Common myeloid progenitor, CD34-positive (primary cell): Measurements from ENCODE around the gene LIN7B.

Experiments used
- CTCF ChIA-PET: fragments of 350-600 bp; sonication (Branson Sonifier 250); formaldehyde crosslinking; loops from one replicate; lab custom pipeline; 2021; ENCODE audit warnings: antibody characterized with exemption; lab: Charles Lee
- POLR2A ChIA-PET: fragments of 350-600 bp; sonication (Branson Sonifier 250); formaldehyde crosslinking; loops from one replicate; lab custom pipeline; 2021; ENCODE audit warnings: antibody characterized with exemption; lab: Charles Lee
- DNase-seq, 3 donors: peaks; one replicate each; pipeline versions ENCODE4 v3.0.0 to v3.0.0-alpha.2; 2013
- H3K27ac ChIP-seq, 2 experiments: 1 replicate in 1 of 2; 2 replicates in 1 of 2; pipeline ENCODE4 v1.7.0; 2013; ENCODE audit warnings: inconsistent platforms in 2 of 2, low read length in 2 of 2, mild to moderate bottlenecking in 2 of 2, low read depth in 1 of 2, moderate library complexity in 1 of 2; ENCODE audit not compliant: severe bottlenecking in 2 of 2, insufficient read depth in 1 of 2, poor library complexity in 1 of 2
- H3K27me3 ChIP-seq, 5 experiments: replicated peaks in 2 of 5; 1 replicate in 3 of 5; 2 replicates in 2 of 5; pipeline versions ENCODE4 v1.6.1 to v1.7.0; 2013; ENCODE audit warnings: low read length in 4 of 5, mild to moderate bottlenecking in 2 of 5, moderate library complexity in 2 of 5, inconsistent platforms in 1 of 5; ENCODE audit not compliant: insufficient read depth in 5 of 5, control insufficient read depth in 4 of 5
- H3K36me3 ChIP-seq, 4 experiments: 1 replicate in 2 of 4; 2 replicates in 2 of 4; pipeline versions ENCODE4 v1.6.1 to v1.7.0; 2013; ENCODE audit warnings: low read length in 3 of 4, control low read depth in 1 of 4, mild to moderate bottlenecking in 1 of 4; ENCODE audit not compliant: control insufficient read depth in 4 of 4, insufficient read depth in 4 of 4
- H3K4me1 ChIP-seq, 4 experiments: 1 replicate in 3 of 4; 2 replicates in 1 of 4; pipeline versions ENCODE4 v1.6.1 to v1.7.1; 2013; ENCODE audit warnings: low read length in 3 of 4, mild to moderate bottlenecking in 3 of 4, control low read depth in 1 of 4, inconsistent platforms in 1 of 4, moderate library complexity in 1 of 4; ENCODE audit not compliant: control insufficient read depth in 4 of 4, insufficient read depth in 4 of 4; ENCODE audit errors: control extremely low read depth in 1 of 4
- H3K4me3 ChIP-seq, 7 experiments: 1 replicate in 4 of 7; 2 replicates in 3 of 7; pipeline versions ENCODE4 v1.5.1 to v1.7.0; 2013; ENCODE audit warnings: mild to moderate bottlenecking in 7 of 7, low read length in 6 of 7, moderate library complexity in 6 of 7, inconsistent platforms in 2 of 7, low read depth in 2 of 7, control low read depth in 1 of 7; ENCODE audit not compliant: insufficient read depth in 4 of 7, control insufficient read depth in 1 of 7; ENCODE audit errors: extremely low read depth in 1 of 7
- H3K9me3 ChIP-seq, 5 experiments: 1 replicate in 4 of 5; 2 replicates in 1 of 5; pipeline versions ENCODE4 v1.6.1 to v1.7.1; 2013; ENCODE audit warnings: low read length in 4 of 5, mild to moderate bottlenecking in 2 of 5, inconsistent platforms in 1 of 5, low read depth in 1 of 5, moderate library complexity in 1 of 5; ENCODE audit not compliant: control insufficient read depth in 4 of 5, insufficient read depth in 2 of 5; ENCODE audit errors: control extremely low read depth in 1 of 5
- WGBS: methylation state at CpG from one replicate; pipeline ENCODE4 v1.1.5; 2013; ENCODE audit not compliant: insufficient coverage; 5-methylcytosine and 5-hydroxymethylcytosine counted together

The LIN7B gene

GRCh38 chr19:49097453-49098288 lies 16.5 kb upstream of the LIN7B start:
- DNase-seq = peak; percentile 71 to 88 (median 81)
- ChIA-PET POLR2A (interaction anchor here (0.6 to 1.1 kb wide), 2 partner anchors 12 to 400 kb away, joined by 3 to 4 read pairs; no protein-coding TSS in a partner anchor), CTCF (interaction anchor here (0.6 to 3.3 kb wide), 34 partner anchors 9 to 309 kb away, joined by 3 to 35 read pairs (median 4); partner anchors contain the start of gene LIN7B)
- 77% methylated on average over 7 of the region's 8 CpGs for WGBS
- peaks cover 13 to 83% (median 71%) of the 10 kb centered on the region in 4 experiments for H3K36me3 ChIP-seq
- no peak overlapping the region for H3K27ac ChIP-seq
- H3K4me3 ChIP-seq = no peak overlapping the region
- H3K4me1 ChIP-seq = no peaks in the 10 kb centered on the region
- no peaks in the 10 kb centered on the region for H3K9me3 ChIP-seq
- no peaks in the 10 kb centered on the region for H3K27me3 ChIP-seq

GRCh38 chr19:49098795-49099194 lies 15.4 kb upstream of the LIN7B start:
- no peaks in the 10 kb centered on the region for H3K9me3 ChIP-seq
- WGBS = 100% methylated on average over 4 of the region's 4 CpGs
- H3K4me3 ChIP-seq = no peak overlapping the region
- no peak overlapping the region for H3K27ac ChIP-seq
- CTCF ChIA-PET = interaction anchor here (0.5 to 3.3 kb wide), 14 partner anchors 8 to 380 kb away, joined by 3 to 35 read pairs (median 6); no protein-coding TSS in a partner anchor
- no peaks in the 10 kb centered on the region for H3K27me3 ChIP-seq
- peaks cover 12 to 85% (median 73%) of the 10 kb centered on the region in 4 experiments for H3K36me3 ChIP-seq
- POLR2A ChIA-PET = interaction anchor here (1.1 kb wide), 1 partner anchor 11 kb away, joined by 4 read pairs; no protein-coding TSS in a partner anchor
- H3K4me1 ChIP-seq = no peaks in the 10 kb centered on the region
- DNase-seq = no peak

- H3K27ac ChIP-seq = no peak overlapping the region
- ChIA-PET CTCF (interaction anchor here (0.9 to 2.2 kb wide), 3 partner anchors 12 to 98 kb away, joined by 3 to 9 read pairs (median 6); partner anchors contain the start of gene LIN7B), POLR2A (no interaction called here)
- peaks cover 9 to 86% (median 74%) of the 10 kb centered on the region in 4 experiments for H3K36me3 ChIP-seq
- no peaks in the 10 kb centered on the region for H3K9me3 ChIP-seq
- no peaks in the 10 kb centered on the region for H3K27me3 ChIP-seq
- 96% methylated on average over 8 of the region's 12 CpGs for WGBS
- no peaks in the 10 kb centered on the region for H3K4me1 ChIP-seq
- H3K4me3 ChIP-seq = no peak overlapping the region
- DNase-seq = no peak
Measured at GRCh38 chr19:49101160-49101559, 13.0 kb upstream of the LIN7B start.

GRCh38 chr19:49102303-49102702 lies 11.9 kb upstream of the LIN7B start:
- ChIA-PET CTCF (interaction anchor here (1.1 to 1.4 kb wide), 4 partner anchors 15 to 97 kb away, joined by 3 to 5 read pairs (median 4); no protein-coding TSS in a partner anchor), POLR2A (interaction anchor here (1.4 kb wide), 1 partner anchor 12 kb away, joined by 3 read pairs; the partner anchor contains the start of gene LIN7B)
- no peak for DNase-seq
- Histone ChIP-seq H3K4me3 (no peak overlapping the region), H3K9me3 (no peaks in the 10 kb centered on the region), H3K4me1 (no peaks in the 10 kb centered on the region), H3K36me3 (peaks cover 9 to 88% (median 75%) of the 10 kb centered on the region in 4 experiments), H3K27me3 (no peaks in the 10 kb centered on the region), H3K27ac (no peak overlapping the region)
- over 99% methylated on average over 11 of the region's 12 CpGs for whole genome bisulfite sequencing

- Histone ChIP-seq H3K27me3 (no peaks in the 10 kb centered on the region), H3K4me1 (no peaks in the 10 kb centered on the region), H3K27ac (no peak overlapping the region), H3K36me3 (peaks cover 6 to 93% (median 72%) of the 10 kb centered on the region in 4 experiments), H3K4me3 (no peak overlapping the region), H3K9me3 (no peaks in the 10 kb centered on the region)
- DNase-seq = no peak
- CTCF ChIA-PET = interaction anchor here (1.2 to 3.7 kb wide), 4 partner anchors 8 to 96 kb away, joined by 4 to 21 read pairs (median 8); partner anchors contain the start of gene LIN7B
- POLR2A ChIA-PET = no interaction called here
- 94% methylated on average over 26 of the region's 33 CpGs for WGBS
Measured at GRCh38 chr19:49103331-49104085, 10.7 kb upstream of the LIN7B start.

GRCh38 chr19:49104229-49104864 lies 9.8 kb upstream of the LIN7B start:
- H3K4me1 ChIP-seq = no peaks in the 10 kb centered on the region
- H3K36me3 ChIP-seq = peaks cover 8 to 93% (median 72%) of the 10 kb centered on the region in 4 experiments
- no peaks in the 10 kb centered on the region for H3K9me3 ChIP-seq
- 87% methylated on average over 20 of the region's 30 CpGs for WGBS
- H3K4me3 ChIP-seq = no peak overlapping the region
- no peaks in the 10 kb centered on the region for H3K27me3 ChIP-seq
- no peak overlapping the region for H3K27ac ChIP-seq
- CTCF ChIA-PET = interaction anchor here (2.4 to 3.7 kb wide), 4 partner anchors 9 to 104 kb away, joined by 7 to 21 read pairs (median 12); partner anchors contain the start of gene LIN7B
- POLR2A ChIA-PET = no interaction called here
- DNase-seq = no peak
